ENCODE measurements around the gene RC3H2.

Gene RC3H2, protein sequence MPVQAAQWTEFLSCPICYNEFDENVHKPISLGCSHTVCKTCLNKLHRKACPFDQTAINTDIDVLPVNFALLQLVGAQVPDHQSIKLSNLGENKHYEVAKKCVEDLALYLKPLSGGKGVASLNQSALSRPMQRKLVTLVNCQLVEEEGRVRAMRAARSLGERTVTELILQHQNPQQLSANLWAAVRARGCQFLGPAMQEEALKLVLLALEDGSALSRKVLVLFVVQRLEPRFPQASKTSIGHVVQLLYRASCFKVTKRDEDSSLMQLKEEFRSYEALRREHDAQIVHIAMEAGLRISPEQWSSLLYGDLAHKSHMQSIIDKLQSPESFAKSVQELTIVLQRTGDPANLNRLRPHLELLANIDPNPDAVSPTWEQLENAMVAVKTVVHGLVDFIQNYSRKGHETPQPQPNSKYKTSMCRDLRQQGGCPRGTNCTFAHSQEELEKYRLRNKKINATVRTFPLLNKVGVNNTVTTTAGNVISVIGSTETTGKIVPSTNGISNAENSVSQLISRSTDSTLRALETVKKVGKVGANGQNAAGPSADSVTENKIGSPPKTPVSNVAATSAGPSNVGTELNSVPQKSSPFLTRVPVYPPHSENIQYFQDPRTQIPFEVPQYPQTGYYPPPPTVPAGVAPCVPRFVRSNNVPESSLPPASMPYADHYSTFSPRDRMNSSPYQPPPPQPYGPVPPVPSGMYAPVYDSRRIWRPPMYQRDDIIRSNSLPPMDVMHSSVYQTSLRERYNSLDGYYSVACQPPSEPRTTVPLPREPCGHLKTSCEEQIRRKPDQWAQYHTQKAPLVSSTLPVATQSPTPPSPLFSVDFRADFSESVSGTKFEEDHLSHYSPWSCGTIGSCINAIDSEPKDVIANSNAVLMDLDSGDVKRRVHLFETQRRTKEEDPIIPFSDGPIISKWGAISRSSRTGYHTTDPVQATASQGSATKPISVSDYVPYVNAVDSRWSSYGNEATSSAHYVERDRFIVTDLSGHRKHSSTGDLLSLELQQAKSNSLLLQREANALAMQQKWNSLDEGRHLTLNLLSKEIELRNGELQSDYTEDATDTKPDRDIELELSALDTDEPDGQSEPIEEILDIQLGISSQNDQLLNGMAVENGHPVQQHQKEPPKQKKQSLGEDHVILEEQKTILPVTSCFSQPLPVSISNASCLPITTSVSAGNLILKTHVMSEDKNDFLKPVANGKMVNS

GRCh38 chr9:122904823-122905710 lies at the start of gene RC3H2:
TSS of gene RC3H2 (minus strand) at chr9:122905359. CDS start at chr9:122897509, 7,850 bp downstream.
- peak; percentile 96 for DNase-seq

DNA sequence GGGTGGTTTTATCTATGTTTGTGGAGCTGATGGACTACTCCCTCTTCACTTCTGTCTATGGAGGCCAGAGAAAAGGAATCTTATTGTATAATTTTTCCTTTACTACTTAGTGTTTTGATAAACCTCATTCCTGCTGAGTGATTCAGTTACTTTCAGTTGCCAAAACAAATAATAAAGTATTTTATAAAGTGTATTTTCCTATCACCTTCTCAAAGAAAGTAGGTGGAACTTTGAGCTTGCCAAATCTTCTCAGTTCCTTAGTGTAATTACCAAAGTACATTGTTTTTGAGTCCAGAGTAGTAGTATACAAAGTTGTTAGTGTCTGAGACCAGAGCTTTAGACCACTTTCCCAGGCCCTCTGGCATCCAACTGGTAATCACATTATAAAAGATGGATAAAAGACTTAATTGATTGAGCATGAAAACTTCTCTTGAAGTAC lies 49.1 kb upstream of the RC3H2 start:
- no peak for DNase-seq

- DNase-seq, result no peak
These were observed 45.9 kb upstream of the RC3H2 start for GRCh38 chr9:122951056-122951455.

- no peak for DNase-seq
These were observed 45.1 kb upstream of the RC3H2 start for GRCh38 chr9:122950263-122950662.

DNA sequence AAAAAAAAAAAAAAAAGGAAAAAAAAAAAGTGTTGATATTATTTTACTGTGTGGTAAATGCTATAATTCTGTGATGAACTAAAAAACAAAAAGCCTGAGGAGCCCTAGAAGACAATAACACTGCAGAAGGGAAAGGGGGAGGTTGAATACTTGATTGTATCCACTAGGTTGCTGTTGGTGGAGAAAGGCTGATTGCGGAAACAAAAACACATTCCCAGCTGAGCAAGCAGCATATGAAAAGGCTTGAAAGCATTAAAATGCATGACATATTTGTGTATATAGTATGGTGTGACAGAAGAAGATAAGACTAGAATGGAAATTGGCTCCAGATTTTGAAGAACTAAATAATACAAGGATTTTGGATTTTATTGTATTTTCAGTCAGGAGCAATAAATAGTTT lies 44.5 kb upstream of the RC3H2 start:
- DNase-seq, result no peak

- no peak for DNase-seq
These were observed 43.2 kb upstream of the RC3H2 start for GRCh38 chr9:122948313-122948712.

GRCh38 chr9:122946461-122947005 lies 41.4 kb upstream of the RC3H2 start:
- DNase-seq, result no peak

DNA sequence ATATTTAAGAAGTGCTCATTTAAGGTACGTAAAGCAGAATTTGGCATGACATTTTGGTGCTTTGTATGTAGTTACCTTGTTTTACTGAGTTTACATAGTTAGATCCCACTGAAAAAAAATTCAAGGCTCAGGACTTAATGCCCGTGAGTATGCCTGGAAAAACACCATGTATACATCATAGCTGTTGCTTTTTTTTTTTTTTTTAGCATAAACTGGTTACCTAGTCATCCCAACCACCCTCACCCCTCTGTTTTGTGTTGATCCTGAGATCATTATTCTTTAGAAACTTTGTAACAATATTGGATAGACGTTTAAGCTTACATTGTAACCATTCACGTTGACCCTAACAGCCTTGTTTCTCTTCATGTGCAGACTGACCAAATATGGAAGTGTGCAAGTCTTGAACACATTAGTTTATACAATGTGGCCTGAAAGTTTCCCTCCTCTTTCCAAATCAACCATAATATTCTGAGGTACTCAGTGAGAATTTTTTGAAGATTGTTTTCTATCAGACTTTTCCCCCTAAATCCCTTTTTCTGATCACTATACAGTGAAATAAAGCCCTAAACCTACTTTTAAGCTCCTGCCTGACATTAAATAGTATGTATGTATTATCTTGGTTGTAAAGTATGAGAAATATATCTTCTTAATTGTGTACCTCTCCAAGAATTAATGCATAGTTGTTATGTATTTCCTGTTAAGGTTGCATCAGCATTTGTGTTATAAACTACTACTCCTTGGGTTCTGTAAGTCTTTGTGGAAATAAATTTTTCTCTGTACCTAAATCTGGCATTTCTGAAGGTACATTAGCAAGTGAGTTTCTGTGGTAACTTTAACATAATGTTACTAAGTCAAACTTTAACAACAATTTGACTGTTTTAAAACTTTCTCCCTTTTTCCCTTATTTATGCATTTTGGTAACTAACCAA lies 40.1 kb upstream of the RC3H2 start:
- no peak for DNase-seq

DNA sequence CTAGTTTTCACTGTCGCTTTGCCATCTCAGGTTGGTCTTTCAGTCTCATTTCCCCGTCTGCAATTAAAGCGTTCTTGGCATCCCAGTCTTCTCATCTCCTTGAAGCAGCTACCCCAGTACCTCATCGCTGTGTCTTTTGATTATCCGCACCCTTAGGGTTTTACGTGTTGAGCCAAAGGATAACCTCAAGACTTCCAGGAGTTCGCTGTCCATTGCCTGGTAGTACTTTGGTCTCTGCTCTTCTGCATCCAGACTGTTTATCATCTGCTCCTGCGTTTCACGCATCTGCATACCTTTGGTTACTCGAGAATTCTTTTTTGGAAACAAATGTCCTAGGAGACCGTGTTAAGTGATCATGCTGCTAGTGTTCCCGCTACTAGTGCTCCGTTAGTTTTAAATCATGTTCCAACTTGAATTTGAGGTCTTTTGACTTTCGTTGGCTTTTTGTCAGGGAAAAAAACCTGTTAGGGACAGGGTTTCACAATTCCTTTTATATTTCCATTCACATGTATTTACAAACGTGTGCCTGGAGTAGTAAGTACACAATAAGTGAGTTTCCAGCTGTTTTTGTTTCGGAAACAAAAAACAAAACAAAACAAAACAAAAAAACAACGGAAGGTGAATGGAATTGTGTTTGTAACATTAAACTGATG lies 36.5 kb upstream of the RC3H2 start:
- DNase-seq, result no peak

- peak; percentile 98 for DNase-seq
These were observed 35.8 kb upstream of the RC3H2 start, which contains the start of gene RABGAP1 for GRCh38 chr9:122940749-122941581. TSS of gene RABGAP1 (plus strand) at chr9:122941020. CDS start at chr9:122957060, 16,040 bp downstream.

DNA sequence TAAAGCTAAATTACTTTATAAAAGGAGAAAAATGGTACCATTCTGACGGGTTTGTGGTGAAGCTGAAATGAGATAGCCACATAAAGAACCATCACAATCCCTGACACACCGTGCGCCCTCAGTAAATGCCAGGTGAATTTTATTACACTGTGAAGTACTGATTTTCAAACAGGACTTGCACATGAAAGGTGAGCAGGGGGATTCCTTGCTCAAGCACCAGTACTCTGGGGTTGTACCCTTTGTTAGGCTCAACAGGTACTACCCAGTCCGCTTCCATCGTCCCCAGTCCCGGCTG lies 35.2 kb upstream of the RC3H2 start:
- DNase-seq, result no peak

- no peak for DNase-seq
These were observed 34.4 kb upstream of the RC3H2 start for GRCh38 chr9:122939601-122940000.

DNA sequence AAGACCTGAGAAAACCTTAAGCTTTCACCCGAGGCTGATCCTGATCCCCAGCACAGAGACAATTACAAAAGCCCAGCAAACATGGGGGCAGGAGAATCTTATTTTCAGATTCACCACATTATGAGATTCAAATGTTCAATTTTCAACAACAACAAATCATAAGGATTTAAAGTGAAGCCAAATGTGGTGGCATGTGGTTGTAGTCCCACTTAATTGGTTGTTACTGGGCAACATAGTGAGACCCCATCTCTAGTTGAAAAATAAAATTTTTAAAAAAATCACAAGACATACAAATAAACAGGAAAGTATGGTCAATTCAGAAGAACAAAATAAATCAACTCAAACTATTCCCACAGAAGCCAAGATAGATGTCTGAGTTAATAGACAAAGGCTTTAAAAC lies 31.7 kb upstream of the RC3H2 start:
- DNase-seq, result no peak

- DNase-seq, result no peak
These were observed 31.3 kb upstream of the RC3H2 start for GRCh38 chr9:122936464-122936863.

GRCh38 chr9:122931226-122932121 lies 26.3 kb upstream of the RC3H2 start, which contains the start of gene ZBTB26:
TSS of gene ZBTB26 (minus strand) at chr9:122931512. CDS start at chr9:122919934, 11,578 bp downstream.
- DNase-seq, result peak; percentile 80

DNA sequence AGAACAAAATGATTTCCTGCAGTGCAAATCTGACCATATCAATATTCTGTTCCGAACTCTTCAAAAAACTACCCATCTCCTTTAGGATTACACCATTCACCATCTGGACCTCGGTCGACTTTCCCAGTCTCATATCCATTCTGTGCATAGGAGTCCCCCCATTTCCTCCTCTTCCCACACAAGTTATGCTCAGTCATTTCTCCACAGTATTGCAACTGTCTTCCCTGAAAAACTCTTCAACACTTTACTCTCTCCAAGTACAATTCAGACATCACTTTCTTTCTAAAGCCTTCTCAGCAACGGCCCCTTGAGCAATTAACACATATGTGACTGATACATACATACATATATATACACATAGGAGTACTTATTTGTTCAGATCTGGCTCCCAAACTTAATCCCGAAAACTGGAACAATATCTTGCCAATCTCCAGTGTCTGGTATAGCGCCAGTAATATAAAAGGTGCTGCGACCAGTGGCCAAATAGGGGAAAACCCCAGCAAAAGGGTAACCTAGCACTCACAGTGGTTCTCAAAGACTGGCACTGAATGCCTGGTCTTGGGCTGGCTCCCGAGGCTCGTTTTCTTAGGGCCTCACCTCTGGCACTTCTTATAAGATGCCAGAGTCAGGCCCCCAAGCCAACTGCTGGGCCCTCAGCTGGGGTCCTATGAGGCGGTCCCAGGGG lies 25.5 kb upstream of the RC3H2 start:
- no peak for DNase-seq

DNA sequence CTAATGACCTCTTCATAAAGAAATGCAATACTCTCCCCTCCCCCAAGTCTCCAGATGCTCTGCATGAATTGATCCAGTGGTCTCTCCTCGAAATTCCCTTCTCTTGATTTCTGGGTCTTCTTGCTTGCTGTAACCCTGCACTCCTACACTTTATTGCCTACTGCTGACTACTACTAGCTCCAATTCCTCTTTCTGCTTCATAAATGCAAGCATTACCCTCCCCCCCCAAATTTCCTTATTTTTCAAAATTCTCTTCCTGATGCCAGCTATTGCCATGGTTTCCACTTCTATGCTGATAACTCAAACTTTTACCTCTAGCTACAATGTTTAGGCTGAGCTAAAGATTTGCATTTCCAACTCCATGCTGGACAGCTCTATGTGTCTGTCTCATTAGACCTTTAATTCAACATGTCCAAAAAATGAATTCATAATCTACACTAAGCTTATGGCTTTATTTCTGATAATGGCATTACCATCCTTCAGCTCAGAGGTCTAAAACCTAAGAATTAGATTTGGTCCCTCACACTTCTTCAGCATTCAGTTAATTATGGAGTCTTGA lies 24.7 kb upstream of the RC3H2 start:
- DNase-seq, result no peak

Measured in activated T-cell treated with anti-CD3 and anti-CD28 coated beads for 4 hours (primary cell).